ENCODE results near the gene DNAH5.

Gene DNAH5

GRCh38 chr5:13878357-13878756, 66.1 kb downstream of the DNAH5 start:
- DNase-seq (ENCODE audit: extremely low spot score): no peak
- POLR2A ChIA-PET: no interaction called here
- no peak for TF ChIP-seq CTCF (IDR thresholded peaks at IDR 0.05; ENCODE audit: control extremely low read depth, extremely low read depth, low read depth, missing control alignments)
- CTCF ChIA-PET: interaction anchor here (0.9 to 1.5 kb wide), 5 partner anchors 8 to 15 kb away, joined by 3 read pairs; no protein-coding TSS in a partner anchor

GRCh38 chr5:13866792-13867191, 77.7 kb downstream of the DNAH5 start:
- no peak for TF ChIP-seq CTCF (IDR thresholded peaks at IDR 0.05; ENCODE audit: control extremely low read depth, extremely low read depth, low read depth, missing control alignments)
- ChIA-PET POLR2A (no interaction called here), CTCF (interaction anchor here (0.8 kb wide), 1 partner anchor 12 kb away, joined by 3 read pairs; no protein-coding TSS in a partner anchor)
- no peak for DNase-seq (ENCODE audit: extremely low spot score)

- no peak for DNase-seq (ENCODE audit: extremely low spot score)
- ChIA-PET POLR2A (no interaction called here), CTCF (interaction anchor here (0.7 to 1.6 kb wide), 2 partner anchors 13 to 14 kb away, joined by 3 read pairs; no protein-coding TSS in a partner anchor)
- no peak for TF ChIP-seq CTCF (IDR thresholded peaks at IDR 0.05; ENCODE audit: control extremely low read depth, extremely low read depth, low read depth, missing control alignments)
These were observed 79.2 kb downstream of the DNAH5 start for GRCh38 chr5:13865312-13865711.

- DNase-seq (ENCODE audit: extremely low spot score): no peak
- ChIA-PET CTCF (interaction anchor here (0.9 kb wide), 1 partner anchor 12 kb away, joined by 3 read pairs; no protein-coding TSS in a partner anchor), POLR2A (no interaction called here)
- TF ChIP-seq CTCF (IDR thresholded peaks at IDR 0.05; ENCODE audit: control extremely low read depth, extremely low read depth, low read depth, missing control alignments): no peak
These were observed 84.3 kb downstream of the DNAH5 start for GRCh38 chr5:13860146-13860545.

- ChIA-PET CTCF (interaction anchor here (0.9 kb wide), 1 partner anchor 13 kb away, joined by 3 read pairs; no protein-coding TSS in a partner anchor), POLR2A (no interaction called here)
These were observed 85.0 kb downstream of the DNAH5 start for GRCh38 chr5:13859270-13860065.

More at GRCh38 chr5:13859270-13860065, 85.0 kb downstream of the DNAH5 start:
- no peak for DNase-seq (ENCODE audit: extremely low spot score)
- TF ChIP-seq CTCF (IDR thresholded peaks at IDR 0.05; ENCODE audit: control extremely low read depth, extremely low read depth, low read depth, missing control alignments): no peak

All from GM10248 (cell line).